ENCODE measurements around the gene KCNN1.

Gene KCNN1

GRCh38 chr19:17950310-17951156 is 16.4 kb upstream of the KCNN1 start:
- Mint-ChIP-seq H3K36me3 (ENCODE audit: insufficient read depth) (peaks cover 53% of the 10 kb centered on the region), H3K9me3 (no peaks in the 10 kb centered on the region), H3K27me3 (peaks cover 48 to 63% of the 10 kb centered on the region in 2 donors), H3K27ac (peak overlapping the region; percentile 82 to 98), H3K4me1 (ENCODE audit: low read depth in 2 of 2) (peaks cover 39 to 42% of the 10 kb centered on the region in 2 donors), H3K4me3 (peak overlapping the region; percentile 86 to 87)
- ATAC-seq (replicated peaks), result peak; percentile 53
- DNase-seq, result peak; percentile 54 to 66 (median 60)

GRCh38 chr19:17951157-17951989 is 15.5 kb upstream of the KCNN1 start:
- no peaks in the 10 kb centered on the region for H3K9me3 Mint-ChIP-seq
- H3K27ac Mint-ChIP-seq, result peak overlapping the region; percentile 82 to 98
- peaks cover 47% of the 10 kb centered on the region for H3K36me3 Mint-ChIP-seq (ENCODE audit: insufficient read depth)
- H3K27me3 Mint-ChIP-seq, result peaks cover 49 to 69% of the 10 kb centered on the region in 2 donors
- H3K4me3 Mint-ChIP-seq, result peak overlapping the region; percentile 86 to 87
- peaks cover 33 to 34% of the 10 kb centered on the region in 2 donors for H3K4me1 Mint-ChIP-seq (ENCODE audit: low read depth in 2 of 2)
- DNase-seq (no peak), ATAC-seq (replicated peaks) (no peak)

- H3K36me3 Mint-ChIP-seq (ENCODE audit: insufficient read depth), result peaks cover 38% of the 10 kb centered on the region
- peaks cover 54 to 78% of the 10 kb centered on the region in 2 donors for H3K27me3 Mint-ChIP-seq
- H3K9me3 Mint-ChIP-seq, result no peaks in the 10 kb centered on the region
- no peak for ATAC-seq (replicated peaks)
- H3K4me1 Mint-ChIP-seq (ENCODE audit: low read depth in 2 of 2), result peaks cover 26 to 28% of the 10 kb centered on the region in 2 donors
- no peak for DNase-seq
- H3K4me3 Mint-ChIP-seq, result peak overlapping the region; percentile 86 to 87
- H3K27ac Mint-ChIP-seq, result no peak overlapping the region
Observed at GRCh38 chr19:17951990-17952976, 14.6 kb upstream of the KCNN1 start.

GRCh38 chr19:17953316-17953801 is 13.5 kb upstream of the KCNN1 start:
- Mint-ChIP-seq H3K4me1 (ENCODE audit: low read depth in 2 of 2) (peaks cover 23 to 26% of the 10 kb centered on the region in 2 donors), H3K9me3 (no peaks in the 10 kb centered on the region), H3K4me3 (peak overlapping the region in 1 of 2 donors; percentile 11), H3K27ac (no peak overlapping the region), H3K36me3 (ENCODE audit: insufficient read depth) (peaks cover 28% of the 10 kb centered on the region), H3K27me3 (peaks cover 54 to 86% of the 10 kb centered on the region in 2 donors)
- DNase-seq, result no peak
- ATAC-seq (replicated peaks), result no peak

GRCh38 chr19:17953869-17954268 is 13.0 kb upstream of the KCNN1 start:
- peaks cover 23% of the 10 kb centered on the region for H3K36me3 Mint-ChIP-seq (ENCODE audit: insufficient read depth)
- no peak for ATAC-seq (replicated peaks)
- DNase-seq, result no peak
- no peaks in the 10 kb centered on the region for H3K9me3 Mint-ChIP-seq
- peaks cover 54 to 84% of the 10 kb centered on the region in 2 donors for H3K27me3 Mint-ChIP-seq
- no peak overlapping the region for H3K27ac Mint-ChIP-seq
- H3K4me1 Mint-ChIP-seq (ENCODE audit: low read depth in 2 of 2), result peaks cover 22 to 23% of the 10 kb centered on the region in 2 donors
- H3K4me3 Mint-ChIP-seq, result no peak overlapping the region

GRCh38 chr19:17954401-17954800 is 12.5 kb upstream of the KCNN1 start:
- H3K36me3 Mint-ChIP-seq (ENCODE audit: insufficient read depth), result peaks cover 19% of the 10 kb centered on the region
- no peak overlapping the region for H3K27ac Mint-ChIP-seq
- ATAC-seq (replicated peaks) (no peak), DNase-seq (no peak)
- H3K4me3 Mint-ChIP-seq, result no peak overlapping the region
- H3K9me3 Mint-ChIP-seq, result no peaks in the 10 kb centered on the region
- peaks cover 49 to 79% of the 10 kb centered on the region in 2 donors for H3K27me3 Mint-ChIP-seq
- H3K4me1 Mint-ChIP-seq (ENCODE audit: low read depth in 2 of 2), result peaks cover 17 to 19% of the 10 kb centered on the region in 2 donors

GRCh38 chr19:17957149-17957849 is 9.6 kb upstream of the KCNN1 start:
- ATAC-seq (replicated peaks) (no peak), DNase-seq (no peak)
- H3K4me1 Mint-ChIP-seq (ENCODE audit: low read depth in 2 of 2), result peaks cover 1 to 3% of the 10 kb centered on the region in 2 donors
- H3K27me3 Mint-ChIP-seq, result peaks cover 30 to 60% of the 10 kb centered on the region in 2 donors
- no peaks in the 10 kb centered on the region for H3K9me3 Mint-ChIP-seq
- H3K4me3 Mint-ChIP-seq, result no peak overlapping the region
- H3K36me3 Mint-ChIP-seq (ENCODE audit: insufficient read depth), result peaks cover 7% of the 10 kb centered on the region
- H3K27ac Mint-ChIP-seq, result no peak overlapping the region

GRCh38 chr19:17957885-17958284 is 9.0 kb upstream of the KCNN1 start:
- Mint-ChIP-seq H3K27ac (no peak overlapping the region), H3K36me3 (ENCODE audit: insufficient read depth) (peaks cover 5% of the 10 kb centered on the region), H3K4me3 (no peak overlapping the region), H3K4me1 (ENCODE audit: low read depth in 2 of 2) (peaks cover 0 to under 1% of the 10 kb centered on the region in 2 donors), H3K9me3 (no peaks in the 10 kb centered on the region), H3K27me3 (peaks cover 24 to 57% of the 10 kb centered on the region in 2 donors)
- DNase-seq (no peak), ATAC-seq (replicated peaks) (no peak)

- Mint-ChIP-seq H3K36me3 (ENCODE audit: insufficient read depth) (no peaks in the 10 kb centered on the region), H3K4me3 (no peak overlapping the region), H3K27ac (peak overlapping the region in 1 of 2 donors; percentile 24), H3K27me3 (peaks cover 45 to 72% of the 10 kb centered on the region in 2 donors), H3K4me1 (ENCODE audit: low read depth in 2 of 2) (peaks cover 4 to 11% of the 10 kb centered on the region in 2 donors), H3K9me3 (no peaks in the 10 kb centered on the region)
- ATAC-seq (replicated peaks) (no peak), DNase-seq (no peak)
Observed at GRCh38 chr19:17963936-17964691, 2.8 kb upstream of the KCNN1 start.

GRCh38 chr19:17965370-17966128 is 1.4 kb upstream of the KCNN1 start:
- DNase-seq, result no peak
- H3K27me3 Mint-ChIP-seq, result peaks cover 45 to 80% of the 10 kb centered on the region in 2 donors
- peaks cover 4 to 11% of the 10 kb centered on the region in 2 donors for H3K4me1 Mint-ChIP-seq (ENCODE audit: low read depth in 2 of 2)
- H3K36me3 Mint-ChIP-seq (ENCODE audit: insufficient read depth), result no peaks in the 10 kb centered on the region
- H3K4me3 Mint-ChIP-seq, result no peak overlapping the region
- no peak overlapping the region for H3K27ac Mint-ChIP-seq
- ATAC-seq (replicated peaks), result no peak
- H3K9me3 Mint-ChIP-seq, result no peaks in the 10 kb centered on the region

GRCh38 chr19:17966129-17966483 is 801 bp upstream of the KCNN1 start:
- no peak for ATAC-seq (replicated peaks)
- H3K36me3 Mint-ChIP-seq (ENCODE audit: insufficient read depth), result no peaks in the 10 kb centered on the region
- no peak for DNase-seq
- H3K27me3 Mint-ChIP-seq, result peaks cover 45 to 80% of the 10 kb centered on the region in 2 donors
- H3K9me3 Mint-ChIP-seq, result no peaks in the 10 kb centered on the region
- H3K4me3 Mint-ChIP-seq, result no peak overlapping the region
- H3K27ac Mint-ChIP-seq, result no peak overlapping the region
- H3K4me1 Mint-ChIP-seq (ENCODE audit: low read depth in 2 of 2), result peaks cover 4 to 11% of the 10 kb centered on the region in 2 donors
